Measurements from ENCODE around the gene SCCPDH.
"Not testable (repeated sequence)": the region's sequence is repeated elsewhere in the genome, so short reads cannot be mapped to it uniquely, and the experiment has no call there.

Gene SCCPDH

DNA sequence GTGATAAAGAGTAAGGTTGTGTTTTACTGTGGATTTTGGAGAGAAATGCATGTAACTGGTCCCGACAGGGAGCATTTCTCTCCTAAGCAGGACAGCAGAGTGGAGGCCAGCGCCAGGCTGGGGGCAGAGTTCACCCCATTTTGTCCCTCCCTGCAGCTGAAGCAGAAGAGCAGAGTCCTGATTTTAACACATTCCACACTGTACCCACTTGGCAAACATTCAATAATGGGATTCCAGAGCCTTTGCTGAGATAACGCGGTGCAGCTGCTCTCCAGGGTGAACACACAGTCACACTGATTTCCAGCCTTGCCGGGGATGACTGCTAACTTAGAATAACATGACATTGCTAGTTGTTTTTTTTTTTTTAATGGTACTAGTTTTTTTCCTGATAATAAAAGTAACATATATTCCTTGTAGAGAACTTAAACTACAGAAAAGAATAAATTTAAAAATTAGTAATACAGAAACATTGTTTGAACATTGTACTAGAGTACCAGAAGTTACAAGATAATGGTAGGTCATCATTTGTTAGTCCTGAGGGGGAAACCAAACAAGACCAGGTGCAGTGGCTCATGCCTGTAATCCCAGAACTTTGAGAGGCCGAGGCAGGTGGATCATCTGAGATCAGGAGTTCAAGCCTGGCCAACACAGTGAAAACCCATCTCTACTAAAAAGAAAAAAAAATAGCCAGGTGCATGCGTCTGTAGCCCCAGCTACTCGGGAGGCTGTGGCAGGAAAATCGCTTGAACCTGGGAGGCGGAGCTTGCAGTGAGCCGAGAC is 77.2 kb downstream of the SCCPDH start:
- DNase-seq: no peak

DNA sequence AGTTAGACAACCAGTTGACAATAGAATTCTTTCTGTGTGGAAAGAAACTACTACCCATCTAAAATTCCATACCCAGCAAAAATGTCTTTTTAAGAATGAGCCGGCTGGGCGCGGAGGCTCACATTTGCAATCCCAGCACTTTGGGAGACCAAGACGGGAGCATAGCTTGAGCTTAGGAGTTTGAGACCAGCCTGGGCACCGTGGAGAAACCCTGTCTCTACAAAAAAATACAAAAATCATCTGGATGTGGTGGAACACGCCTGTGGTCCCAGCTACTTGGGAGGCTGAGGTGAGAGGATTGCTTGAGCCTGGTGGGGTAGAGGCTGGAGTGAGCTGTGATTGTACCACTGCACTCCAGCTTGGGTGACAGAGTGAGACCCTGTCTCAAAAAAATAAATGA is 79.2 kb downstream of the SCCPDH start:
- DNase-seq: no peak

DNA sequence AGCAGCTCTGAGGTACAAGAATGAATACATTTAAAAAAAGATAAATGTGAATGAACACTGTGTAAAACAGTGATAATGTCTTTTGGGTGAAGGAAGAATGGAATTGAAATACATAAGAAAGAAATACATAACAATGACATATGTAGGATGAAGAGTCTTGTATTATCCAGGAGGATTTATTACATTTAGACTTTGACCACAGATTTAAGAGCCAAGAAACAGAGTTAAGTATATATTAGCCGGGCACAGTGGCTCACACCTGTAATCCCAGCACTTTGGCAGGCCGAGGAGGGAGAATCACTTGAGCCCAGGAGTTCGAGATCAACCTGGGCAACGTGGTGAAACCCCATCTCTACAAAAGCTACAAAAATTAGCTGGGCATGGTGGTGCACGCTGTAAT is 79.7 kb downstream of the SCCPDH start:
- DNase-seq: no peak

DNA sequence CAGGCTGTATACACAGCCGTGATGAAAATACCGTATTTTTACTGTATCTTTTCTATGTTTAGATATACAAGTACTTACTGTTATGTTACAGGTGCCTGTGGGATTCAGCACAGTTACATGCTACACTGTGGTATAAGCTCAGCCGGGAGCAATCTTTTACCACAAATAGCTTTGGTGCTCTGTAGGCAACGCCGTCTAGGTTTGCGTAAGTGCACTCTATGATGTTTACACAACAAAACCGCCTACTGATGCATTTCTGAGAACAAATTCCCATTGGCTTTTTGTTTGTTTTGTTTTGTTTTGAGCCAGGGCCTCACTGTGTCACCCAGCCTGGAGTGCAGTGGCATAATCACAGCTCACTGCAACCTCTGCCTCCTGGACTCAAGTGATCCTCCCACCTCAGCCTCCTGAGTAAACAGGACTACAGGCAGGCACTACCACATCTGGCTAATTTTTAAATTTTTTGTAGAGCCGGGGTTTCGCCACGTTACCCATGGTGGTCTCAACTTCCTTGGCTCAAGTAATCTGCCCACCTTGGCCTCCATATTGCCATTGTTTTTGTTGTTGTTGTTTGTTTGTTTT is 81.0 kb downstream of the SCCPDH start:
- no peak for DNase-seq

DNA sequence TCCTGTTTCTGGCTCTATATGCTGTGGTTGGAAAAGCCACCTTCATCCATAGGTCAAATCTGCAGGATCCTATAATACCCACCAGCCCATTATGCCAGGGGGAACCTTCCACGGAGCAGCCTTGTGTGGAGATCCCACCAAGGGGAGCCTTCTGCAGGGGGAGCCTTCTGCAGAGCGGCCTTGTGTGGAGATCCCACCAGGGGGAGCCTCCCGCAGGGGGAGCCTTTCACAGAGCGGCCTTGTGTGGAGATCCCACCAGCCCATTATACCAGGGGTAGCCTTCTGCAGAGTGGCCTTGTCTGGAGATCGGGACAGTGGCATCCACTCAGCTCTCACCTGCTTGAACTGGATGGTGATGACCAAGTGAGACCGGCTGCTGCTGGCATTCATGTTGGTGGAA is 85.3 kb downstream of the SCCPDH start:
- DNase-seq: no peak

DNA sequence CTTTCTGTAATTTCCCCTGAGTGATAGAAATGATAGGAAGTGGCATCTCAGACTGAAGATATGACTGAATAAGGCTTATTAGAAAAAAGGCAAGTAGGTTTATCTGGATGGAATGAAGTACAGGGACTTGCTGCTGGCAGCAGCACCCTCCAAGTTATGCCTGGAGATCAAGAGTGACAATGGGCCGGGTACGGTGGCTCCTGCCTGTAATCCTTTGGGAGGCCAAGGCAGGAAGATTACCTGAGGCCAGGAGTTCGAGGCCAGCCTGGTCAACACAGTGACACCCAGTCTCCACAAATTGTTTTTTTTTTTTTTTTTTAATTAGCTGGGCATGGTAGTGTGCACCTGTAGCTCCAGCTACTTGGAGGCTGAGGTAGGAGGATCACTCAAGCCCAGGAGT is 87.8 kb downstream of the SCCPDH start:
- DNase-seq: no peak

DNA sequence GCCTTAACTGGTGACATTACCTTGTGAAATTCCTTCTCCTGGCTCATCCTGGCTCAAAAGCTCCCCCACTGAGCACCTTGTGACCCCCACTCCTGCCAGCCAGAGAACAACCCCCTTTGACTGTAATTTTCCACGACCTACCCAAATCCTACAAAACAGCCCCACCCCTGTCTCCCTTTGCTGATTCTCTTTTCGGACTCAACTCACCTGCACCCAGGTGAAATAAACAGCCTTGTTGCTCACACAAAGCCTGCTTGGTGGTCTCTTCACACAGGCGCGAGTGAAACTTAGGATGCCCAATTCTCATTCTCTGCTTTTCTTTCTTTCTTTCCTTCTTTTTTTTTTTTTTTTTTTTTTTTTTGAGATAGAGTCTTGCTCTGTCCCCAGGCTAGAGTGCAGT is 89.1 kb downstream of the SCCPDH start:
- DNase-seq: not testable (repeated sequence)

DNA sequence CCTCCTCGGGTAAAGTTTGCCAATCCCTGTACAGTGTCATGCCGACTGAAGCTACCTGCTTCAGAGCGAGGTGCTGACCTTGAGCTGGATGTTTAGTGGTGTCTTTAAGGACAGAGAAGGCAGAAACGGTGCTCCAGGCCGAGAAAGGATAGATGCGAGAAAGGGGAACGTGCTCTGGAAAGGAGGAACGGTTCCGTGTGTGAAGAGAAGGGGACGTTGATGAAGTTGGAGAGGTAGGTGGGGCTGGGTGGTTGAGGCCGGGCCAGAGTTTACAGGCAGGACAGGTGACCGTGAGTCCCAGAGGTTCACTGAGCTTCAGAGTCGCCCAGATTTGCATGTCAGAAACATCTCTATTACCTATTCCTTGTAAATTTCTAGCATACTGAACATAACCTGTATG is 90.7 kb downstream of the SCCPDH start:
- no peak for DNase-seq

DNA sequence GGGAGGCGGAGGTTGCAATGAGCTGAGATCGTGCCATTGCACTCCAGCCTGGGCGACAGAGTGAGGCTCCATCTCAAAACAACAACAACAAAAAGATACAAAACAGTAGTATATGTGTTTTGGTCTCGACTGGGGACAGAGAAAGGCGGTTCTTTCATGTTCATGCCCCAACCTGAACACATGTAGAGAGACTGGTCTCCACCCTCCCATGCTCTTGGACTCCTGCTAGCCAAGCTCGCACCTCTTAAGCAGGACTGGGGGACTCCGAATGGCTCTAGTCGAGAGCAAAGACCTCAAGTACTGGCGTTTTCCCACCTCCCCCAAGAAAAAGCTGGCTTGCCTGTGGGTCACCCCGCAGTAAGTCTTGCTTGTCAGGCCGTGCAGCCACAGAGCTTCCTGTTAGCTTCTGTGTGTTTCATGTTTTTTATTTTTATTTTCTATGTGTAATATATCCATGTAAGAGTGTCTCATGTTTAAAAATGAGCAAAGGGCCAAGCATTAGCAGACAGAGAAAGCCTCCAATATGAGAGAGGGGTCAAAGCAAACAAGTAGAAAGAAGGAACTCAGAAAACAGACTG is 91.6 kb downstream of the SCCPDH start:
- no peak for DNase-seq
